ENCODE measurements around the gene EYS. TPM values are rescaled to one million over a fixed set of nuclear protein-coding genes. Genes with fewer than 3 reads are reported as not detected.

The EYS gene
- total and polyA plus RNA-seq, 8 donors, result 0.03 to 0.25 (median 0.13) TPM

DNA sequence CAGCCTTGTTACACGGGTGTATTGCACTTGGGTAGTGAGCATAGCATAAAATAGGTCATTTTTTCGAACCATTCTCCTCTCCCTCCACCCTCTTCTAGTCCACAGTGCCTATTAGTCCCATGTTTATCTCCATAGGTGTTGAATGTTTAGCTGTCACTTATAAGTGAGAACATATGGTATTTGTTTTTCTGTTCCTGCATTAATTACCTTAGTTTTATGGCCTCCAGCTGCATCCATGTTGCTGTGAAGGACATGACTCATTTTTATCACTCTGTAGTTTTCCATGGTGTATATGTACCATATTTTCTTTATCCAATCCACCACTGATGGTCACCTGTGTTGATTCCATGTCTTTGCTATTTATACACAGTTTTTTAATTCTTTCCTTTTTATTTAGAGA lies 889.5 kb downstream of the EYS start:
- FAIRE-seq (no peak), DNase-seq (no peak), ATAC-seq (no peak)
- Histone ChIP-seq H3K27me3 (no peaks in the 10 kb centered on the region), H3K4me3 (no peak overlapping the region), H3K27ac (no peak overlapping the region), H3K9me3 (no peaks in the 10 kb centered on the region), H3K4me1 (no peaks in the 10 kb centered on the region), H3K36me3 (no peaks in the 10 kb centered on the region)
- 62 to 71% methylated on average over 2 of the region's 2 CpGs for WGBS, 2 donors
- intact Hi-C loops (cut with DNase I), result no loop called here
- TF ChIP-seq, protein P1, sequence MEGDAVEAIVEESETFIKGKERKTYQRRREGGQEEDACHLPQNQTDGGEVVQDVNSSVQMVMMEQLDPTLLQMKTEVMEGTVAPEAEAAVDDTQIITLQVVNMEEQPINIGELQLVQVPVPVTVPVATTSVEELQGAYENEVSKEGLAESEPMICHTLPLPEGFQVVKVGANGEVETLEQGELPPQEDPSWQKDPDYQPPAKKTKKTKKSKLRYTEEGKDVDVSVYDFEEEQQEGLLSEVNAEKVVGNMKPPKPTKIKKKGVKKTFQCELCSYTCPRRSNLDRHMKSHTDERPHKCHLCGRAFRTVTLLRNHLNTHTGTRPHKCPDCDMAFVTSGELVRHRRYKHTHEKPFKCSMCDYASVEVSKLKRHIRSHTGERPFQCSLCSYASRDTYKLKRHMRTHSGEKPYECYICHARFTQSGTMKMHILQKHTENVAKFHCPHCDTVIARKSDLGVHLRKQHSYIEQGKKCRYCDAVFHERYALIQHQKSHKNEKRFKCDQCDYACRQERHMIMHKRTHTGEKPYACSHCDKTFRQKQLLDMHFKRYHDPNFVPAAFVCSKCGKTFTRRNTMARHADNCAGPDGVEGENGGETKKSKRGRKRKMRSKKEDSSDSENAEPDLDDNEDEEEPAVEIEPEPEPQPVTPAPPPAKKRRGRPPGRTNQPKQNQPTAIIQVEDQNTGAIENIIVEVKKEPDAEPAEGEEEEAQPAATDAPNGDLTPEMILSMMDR (IDR thresholded peaks at IDR 0.05), result no peak

- no peaks in the 10 kb centered on the region for H3K9me3 ChIP-seq
- H3K36me3 ChIP-seq, result no peaks in the 10 kb centered on the region
- TF ChIP-seq, protein P1 (IDR thresholded peaks at IDR 0.05), result no peak
- no peaks in the 10 kb centered on the region for H3K4me1 ChIP-seq
- FAIRE-seq (no peak), DNase-seq (no peak), ATAC-seq (no peak)
- no peaks in the 10 kb centered on the region for H3K27me3 ChIP-seq
- H3K4me3 ChIP-seq, result no peak overlapping the region
- H3K27ac ChIP-seq, result no peak overlapping the region
- WGBS, 2 donors, result 32 to 39% methylated on average over 2 of the region's 2 CpGs
- intact Hi-C loops (cut with DNase I), result no loop called here
Observed at GRCh38 chr6:64815718-64816117, 891.3 kb downstream of the EYS start.

- DNase-seq, result no peak
- Histone ChIP-seq H3K36me3 (no peaks in the 10 kb centered on the region), H3K27ac (no peak overlapping the region), H3K4me3 (no peak overlapping the region), H3K9me3 (no peaks in the 10 kb centered on the region), H3K27me3 (no peaks in the 10 kb centered on the region), H3K4me1 (no peaks in the 10 kb centered on the region)
- intact Hi-C loops (cut with DNase I), result no loop called here
- FAIRE-seq, result no peak
- TF ChIP-seq, protein P1 (IDR thresholded peaks at IDR 0.05), result no peak
- WGBS, 2 donors, result 73 to 85% methylated on average over 4 of the region's 4 CpGs
- ATAC-seq, result no peak
Observed at GRCh38 chr6:64812138-64812537, 894.9 kb downstream of the EYS start.

DNA sequence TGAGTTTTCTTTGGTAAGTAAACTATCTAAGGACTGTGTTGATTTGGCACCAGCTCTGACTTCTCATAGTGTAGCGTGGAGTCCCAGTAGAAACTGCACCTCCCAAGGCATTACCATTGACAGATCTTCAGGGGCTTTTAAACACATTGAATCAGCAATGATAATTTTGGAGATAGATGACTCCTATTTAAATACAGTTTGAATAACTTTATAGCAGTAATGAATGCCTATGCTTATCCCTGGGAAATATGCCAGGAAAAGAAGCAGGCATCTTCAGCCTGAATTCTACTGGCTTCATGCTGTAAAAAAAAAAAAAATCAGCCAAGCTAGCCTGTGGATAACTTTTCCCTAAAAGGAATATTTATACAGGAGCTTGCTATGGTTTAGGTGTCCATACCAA lies 895.9 kb downstream of the EYS start:
- intact Hi-C loops (cut with DNase I), result no loop called here
- ATAC-seq, result no peak
- Histone ChIP-seq H3K27ac (no peak overlapping the region), H3K27me3 (no peaks in the 10 kb centered on the region), H3K4me3 (no peak overlapping the region), H3K36me3 (no peaks in the 10 kb centered on the region), H3K9me3 (no peaks in the 10 kb centered on the region), H3K4me1 (no peaks in the 10 kb centered on the region)
- TF ChIP-seq, protein P1 (IDR thresholded peaks at IDR 0.05), result no peak
- no peak for DNase-seq
- 81 to 88% methylated on average over 1 of the region's 1 CpG for WGBS, 2 donors
- no peak for FAIRE-seq

- no peaks in the 10 kb centered on the region for H3K36me3 ChIP-seq
- ATAC-seq, result no peak
- TF ChIP-seq, protein P1 (IDR thresholded peaks at IDR 0.05), result no peak
- H3K4me1 ChIP-seq, result no peaks in the 10 kb centered on the region
- DNase-seq, result no peak
- H3K9me3 ChIP-seq, result no peaks in the 10 kb centered on the region
- no peak overlapping the region for H3K4me3 ChIP-seq
- intact Hi-C loops (cut with DNase I), result no loop called here
- H3K27me3 ChIP-seq, result peaks cover 0 to 6% (median 0%) of the 10 kb centered on the region in 4 donors
- no peak for FAIRE-seq
- WGBS, 2 donors, result 50 to 54% methylated on average over 2 of the region's 2 CpGs
- no peak overlapping the region for H3K27ac ChIP-seq
Observed at GRCh38 chr6:64807785-64808184, 899.2 kb downstream of the EYS start.
